HepG2 (cell line): Measurements from ENCODE around the gene KATNB1. TPM values are rescaled to one million over a fixed set of nuclear protein-coding genes. Genes with fewer than 3 reads are reported as not detected.

Experiments
- ATAC-seq: fragments of 200-7000 bp; cut with Tn5 transposase; 3 replicates; pipeline ENCODE4 v1.9.1; 2020; ENCODE audit warnings: mild to moderate bottlenecking, moderate library complexity
- BruUV-seq: library from RNA; stranded (reverse); fragments of 400-500 nt; replicated peaks from 2 replicates; lab custom pipeline; 2021; lab: Mats Ljungman, UMichigan
- CTCF ChIA-PET: fragments of 300-600 bp; formaldehyde crosslinking; extraction: SDS; loops from one replicate; lab custom pipeline; 2021; ENCODE audit warnings: low total read pairs, inconsistent platforms, low intra/inter-chr PET ratio; lab: Yijun Ruan, JAX
- POLR2A ChIA-PET: fragments of 350-600 bp; sonication (Branson Sonifier 250); formaldehyde crosslinking; loops from one replicate; lab custom pipeline; 2020; ENCODE audit warnings: antibody characterized with exemption, inconsistent platforms; lab: Yijun Ruan, JAX
- DNase-seq: peaks from one replicate; pipeline ENCODE4 v3.0.0-alpha.2; 2015; ENCODE audit warnings: low spot score
- FAIRE-seq: peaks from 3 replicates; lab custom pipeline; 2011; peaks lifted over from hg19 to GRCh38; lab: Jason Lieb, UNC
- H2AFZ ChIP-seq: one replicate; pipeline ENCODE4 v1.6.1; 2011; ENCODE audit warnings: low read length, inconsistent platforms
- H3K27ac ChIP-seq: fragments of 300-600 bp; 3 replicates; pipeline ENCODE4 v1.8.0; 2011; ENCODE audit warnings: mixed run types, mild to moderate bottlenecking, mixed read lengths, low read length, inconsistent platforms; ENCODE audit not compliant: insufficient read depth; ENCODE audit errors: extremely low read length
- H3K27me3 ChIP-seq, 2 experiments: fragments of 200-600 bp in 1 of 2; 2 replicates in 1 of 2; 3 replicates in 1 of 2; pipeline versions ENCODE4 v1.6.0 to v1.8.0; 2011; ENCODE audit warnings: low read length in 2 of 2, mild to moderate bottlenecking in 2 of 2, moderate library complexity in 2 of 2, inconsistent platforms in 1 of 2; ENCODE audit not compliant: insufficient read depth in 2 of 2, control insufficient read depth in 1 of 2
- H3K36me3 ChIP-seq, 2 experiments: fragments of 200-600 bp in 1 of 2; replicated peaks in 1 of 2; 2 replicates in 1 of 2; 3 replicates in 1 of 2; pipeline versions ENCODE4 v1.5.1 to v1.8.0; 2011; ENCODE audit warnings: low read length in 2 of 2, inconsistent platforms in 1 of 2; ENCODE audit not compliant: insufficient read depth in 2 of 2, control insufficient read depth in 1 of 2
- H3K4me1 ChIP-seq: 2 replicates; pipeline ENCODE4 v1.5.1; 2012; ENCODE audit warnings: low read length, inconsistent platforms; ENCODE audit not compliant: insufficient read depth
- H3K4me2 ChIP-seq: 2 replicates; pipeline ENCODE4 v1.6.0; 2011; ENCODE audit warnings: low read depth, low read length, inconsistent platforms
- H3K4me3 ChIP-seq, 3 experiments: fragments of 200-600 bp in 1 of 3; sonication (generic), shearing (Covaris generic) in 1 of 3; replicated peaks in 1 of 3; 2 replicates each; pipeline ENCODE4 v1.5.1; 2011 to 2016; ENCODE audit warnings: low read length in 3 of 3, inconsistent platforms in 2 of 3, low read depth in 2 of 3, mild to moderate bottlenecking in 2 of 3, control low read depth in 1 of 3, mixed read lengths in 1 of 3; ENCODE audit not compliant: insufficient read depth in 1 of 3
- H3K79me2 ChIP-seq: one replicate; pipeline ENCODE4 v1.6.1; 2011; ENCODE audit warnings: low read length, inconsistent platforms; ENCODE audit not compliant: insufficient read depth
- H3K9ac ChIP-seq: 2 replicates; pipeline ENCODE4 v1.6.0; 2011; ENCODE audit warnings: mild to moderate bottlenecking, low read depth, low read length, inconsistent platforms; ENCODE audit not compliant: insufficient read depth
- H3K9me3 ChIP-seq: 2 replicates; pipeline ENCODE4 v1.5.1; 2012; ENCODE audit warnings: mild to moderate bottlenecking, low read length
- H4K20me1 ChIP-seq: 2 replicates; pipeline ENCODE4 v1.6.0; 2011; ENCODE audit warnings: inconsistent platforms, mild to moderate bottlenecking, low read length, moderate library complexity; ENCODE audit not compliant: insufficient read depth
- EED ChIP-seq: sonication (generic); formaldehyde crosslinking; IDR thresholded peaks from 2 replicates; pipeline ENCODE4 v1.5.0; 2020; ENCODE audit warnings: mild to moderate bottlenecking, missing genetic modification reagents
- FOXP1 ChIP-seq, 2 experiments: fragments of 450-650 bp in 1 of 2; IDR thresholded peaks; 2 replicates each; pipeline ENCODE4 v1.6.1; 2017 to 2018; ENCODE audit warnings: antibody characterized with exemption in 1 of 2
- SMARCE1 ChIP-seq: fragments of 450-650 bp; IDR thresholded peaks from 2 replicates; pipeline ENCODE4 v1.6.1; 2017; ENCODE audit warnings: borderline replicate concordance
- SNAPC4 ChIP-seq: sonication (generic); formaldehyde crosslinking; IDR thresholded peaks from 2 replicates; pipeline ENCODE4 v1.4.0; 2020; ENCODE audit warnings: mild to moderate bottlenecking, missing genetic modification reagents
- ZNF546 ChIP-seq: sonication (generic); formaldehyde crosslinking; conservative IDR thresholded peaks from 2 replicates; pipeline ENCODE4 v1.8.1; 2023; ENCODE audit warnings: mild to moderate bottlenecking, missing genetic modification reagents
- ZNF790 ChIP-seq: sonication (generic); formaldehyde crosslinking; IDR thresholded peaks from 2 replicates; pipeline ENCODE4 v1.8.0; 2022; ENCODE audit warnings: missing genetic modification reagents, mild to moderate bottlenecking, borderline replicate concordance
- WGBS: methylation state at CpG from one replicate; pipeline ENCODE4 v1.1.6; 2017; ENCODE audit warnings: low lambda C conversion rate; 5-methylcytosine and 5-hydroxymethylcytosine counted together
- in situ Hi-C: cut with HindIII; loops from 2 replicates; pipeline ENCODE4 v1.10.0; 2017; ENCODE audit warnings: low pct_unique_long_range_greater_than_20kb; ENCODE audit not compliant: extremely low pct_ligation_motif_present
- intact Hi-C: fragments of 100-400 bp; cut with micrococcal nuclease; formaldehyde crosslinking; loops from one replicate; pipeline ENCODE4 v1.10.0; 2022; ENCODE audit not compliant: unreplicated experiment
- polyA plus RNA-seq, 8 experiments: library from polyadenylated mRNA; depleted of rRNA in 3 of 8; stranded (reverse) in 7 of 8; unstranded in 1 of 8; fragments of >200 nt; fragmentation: Illumina TruSeq in 4 of 8; extraction: Trizol in 4 of 8; gene quantifications; 2 replicates each; pipeline versions ENCODE4 v1.2.1 to v1.2.3, GENCODE V29; 2011 to 2016; ENCODE audit warnings: low read depth in 4 of 8, missing spikeins in 1 of 8, mixed read lengths in 1 of 8; ENCODE audit not compliant: insufficient read depth in 1 of 8
- total RNA-seq, 5 experiments: library from RNA; depleted of rRNA; stranded (reverse); fragments of >200 nt; fragmentation: Illumina TruSeq; extraction: Trizol; gene quantifications; 2 replicates each; pipeline ENCODE4 v1.2.3, GENCODE V29; 2016; ENCODE audit warnings: low read depth in 1 of 5
- TF ChIP-seq, protein P1 (sequence below): IDR thresholded peaks from 2 replicates; pipeline ENCODE4 v1.6.1; 2016

The KATNB1 gene
- total and polyA plus RNA-seq, 2 of the 13 experiments (the other 11 are each of a cell fraction or from before 2014, with no cell fraction given): 31.5 to 43.5 TPM

GRCh38 chr16:57713596-57713995 lies 22.0 kb upstream of the KATNB1 start:
- WGBS: 95% methylated on average over 8 of the region's 8 CpGs
- TF ChIP-seq, protein P1, sequence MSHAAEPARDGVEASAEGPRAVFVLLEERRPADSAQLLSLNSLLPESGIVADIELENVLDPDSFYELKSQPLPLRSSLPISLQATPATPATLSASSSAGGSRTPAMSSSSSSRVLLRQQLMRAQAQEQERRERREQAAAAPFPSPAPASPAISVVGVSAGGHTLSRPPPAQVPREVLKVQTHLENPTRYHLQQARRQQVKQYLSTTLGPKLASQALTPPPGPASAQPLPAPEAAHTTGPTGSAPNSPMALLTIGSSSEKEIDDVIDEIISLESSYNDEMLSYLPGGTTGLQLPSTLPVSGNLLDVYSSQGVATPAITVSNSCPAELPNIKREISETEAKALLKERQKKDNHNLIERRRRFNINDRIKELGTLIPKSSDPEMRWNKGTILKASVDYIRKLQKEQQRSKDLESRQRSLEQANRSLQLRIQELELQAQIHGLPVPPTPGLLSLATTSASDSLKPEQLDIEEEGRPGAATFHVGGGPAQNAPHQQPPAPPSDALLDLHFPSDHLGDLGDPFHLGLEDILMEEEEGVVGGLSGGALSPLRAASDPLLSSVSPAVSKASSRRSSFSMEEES (CRISPR knock-in tag): no peak
- TF ChIP-seq ZNF790: no peak
- TF ChIP-seq SMARCE1: no peak
- no peak for TF ChIP-seq EED (CRISPR knock-in tag)
- TF ChIP-seq FOXP1 (IDR thresholded peaks at IDR 0.05): no peak
- TF ChIP-seq FOXP1 (CRISPR knock-in tag; IDR thresholded peaks at IDR 0.05): no peak
- TF ChIP-seq ZNF546 (CRISPR knock-in tag): no peak
- no peak for TF ChIP-seq SNAPC4 (CRISPR knock-in tag)
- Histone ChIP-seq H3K79me2 (no peaks in the 10 kb centered on the region), H3K9ac (no peak overlapping the region), H3K4me2 (no peak overlapping the region), H3K27ac (no peak overlapping the region), H3K27me3 (no peaks in the 10 kb centered on the region), H3K9me3 (no peaks in the 10 kb centered on the region), H3K36me3 (no peaks in the 10 kb centered on the region), H3K4me3 (no peak overlapping the region), H2AFZ (no peak overlapping the region), H4K20me1 (no peaks in the 10 kb centered on the region), H3K4me1 (peaks cover 31% of the 10 kb centered on the region)
- ChIA-PET POLR2A (no interaction called here), CTCF (no interaction called here)
- ATAC-seq (no peak), FAIRE-seq (no peak), DNase-seq (no peak)
- in situ Hi-C loops: no loop called here
- no TSS peak for BruUV-seq
- intact Hi-C loops: no loop called here
